Mesothelial cell of epicardium (in vitro differentiated cells): Measurements from ENCODE around the gene TCOF1. TPM values are rescaled to one million over a fixed set of nuclear protein-coding genes. Genes with fewer than 3 reads are reported as not detected.

ENCODE experiments used
- DNase-seq, 2 experiments: peaks; one replicate each; pipeline ENCODE4 v3.0.0; 2021; ENCODE audit warnings: low spot score in 2 of 2; ENCODE audit not compliant: unreplicated experiment in 2 of 2
- H3K27ac Mint-ChIP-seq: 2 replicates; pipeline ENCODE4 v1.8.0; 2021; ENCODE audit warnings: mixed read lengths
- H3K27me3 Mint-ChIP-seq: 2 replicates; pipeline ENCODE4 v1.8.0; 2021; ENCODE audit warnings: low read depth, mixed read lengths
- H3K36me3 Mint-ChIP-seq: 2 replicates; pipeline ENCODE4 v1.8.0; 2021; ENCODE audit warnings: mixed read lengths
- H3K4me1 Mint-ChIP-seq: 2 replicates; pipeline ENCODE4 v1.8.0; 2021; ENCODE audit warnings: mixed read lengths
- H3K4me3 Mint-ChIP-seq: 2 replicates; pipeline ENCODE4 v1.8.0; 2021; ENCODE audit warnings: mild to moderate bottlenecking, moderate library complexity, mixed read lengths
- H3K9me3 Mint-ChIP-seq: 2 replicates; pipeline ENCODE4 v1.8.0; 2021; ENCODE audit warnings: mixed read lengths
- CTCF ChIP-seq: fragments of 200-600 bp; sonication (generic); IDR thresholded peaks from one replicate; pipeline ENCODE4 v1.5.0; 2021; ENCODE audit warnings: antibody characterized with exemption; ENCODE audit not compliant: unreplicated experiment
- total RNA-seq: library from RNA; stranded (reverse); gene quantifications from 3 replicates; pipeline ENCODE4 v1.2.1, GENCODE V29; 2021

Gene TCOF1
- total RNA-seq, 1 donor from 2014 or later: 58.8 TPM

GRCh38 chr5:150333400-150333799 lies 24.1 kb upstream of the TCOF1 start:
- peaks cover 18% of the 10 kb centered on the region for H3K4me1 Mint-ChIP-seq

GRCh38 chr5:150335778-150336177 lies 21.7 kb upstream of the TCOF1 start:
- no peaks in the 10 kb centered on the region for H3K36me3 Mint-ChIP-seq
- H3K9me3 Mint-ChIP-seq: no peaks in the 10 kb centered on the region
- DNase-seq: no peak
- H3K27ac Mint-ChIP-seq: no peak overlapping the region
- no peaks in the 10 kb centered on the region for H3K27me3 Mint-ChIP-seq
- peaks cover 6% of the 10 kb centered on the region for H3K4me1 Mint-ChIP-seq
- H3K4me3 Mint-ChIP-seq: no peak overlapping the region
- TF ChIP-seq CTCF: no peak

More at GRCh38 chr5:150333400-150333799, 24.1 kb upstream of the TCOF1 start:
- H3K4me3 Mint-ChIP-seq: no peak overlapping the region
- TF ChIP-seq CTCF: no peak
- no peak for DNase-seq
- no peaks in the 10 kb centered on the region for H3K9me3 Mint-ChIP-seq
- no peak overlapping the region for H3K27ac Mint-ChIP-seq
- no peaks in the 10 kb centered on the region for H3K27me3 Mint-ChIP-seq
- no peaks in the 10 kb centered on the region for H3K36me3 Mint-ChIP-seq

- peaks cover 6% of the 10 kb centered on the region for H3K4me1 Mint-ChIP-seq
- no peaks in the 10 kb centered on the region for H3K27me3 Mint-ChIP-seq
- no peak overlapping the region for H3K4me3 Mint-ChIP-seq
- H3K9me3 Mint-ChIP-seq: no peaks in the 10 kb centered on the region
- H3K36me3 Mint-ChIP-seq: no peaks in the 10 kb centered on the region
- TF ChIP-seq CTCF: no peak
- H3K27ac Mint-ChIP-seq: no peak overlapping the region
- DNase-seq: no peak
Observed at GRCh38 chr5:150338546-150338945, 19.0 kb upstream of the TCOF1 start.

GRCh38 chr5:150339165-150339564 lies 18.3 kb upstream of the TCOF1 start:
- H3K27me3 Mint-ChIP-seq: no peaks in the 10 kb centered on the region
- H3K9me3 Mint-ChIP-seq: no peaks in the 10 kb centered on the region
- TF ChIP-seq CTCF: no peak
- no peak overlapping the region for H3K4me3 Mint-ChIP-seq
- peaks cover 6% of the 10 kb centered on the region for H3K4me1 Mint-ChIP-seq
- H3K36me3 Mint-ChIP-seq: no peaks in the 10 kb centered on the region
- no peak for DNase-seq
- H3K27ac Mint-ChIP-seq: no peak overlapping the region

GRCh38 chr5:150339841-150340240 lies 17.7 kb upstream of the TCOF1 start:
- H3K9me3 Mint-ChIP-seq: no peaks in the 10 kb centered on the region
- no peak for DNase-seq
- no peak for TF ChIP-seq CTCF
- H3K27ac Mint-ChIP-seq: no peak overlapping the region
- H3K4me3 Mint-ChIP-seq: no peak overlapping the region
- no peaks in the 10 kb centered on the region for H3K36me3 Mint-ChIP-seq
- peaks cover 10% of the 10 kb centered on the region for H3K4me1 Mint-ChIP-seq
- no peaks in the 10 kb centered on the region for H3K27me3 Mint-ChIP-seq
